GM12864 (cell line): ENCODE data around the gene MPPED1.

ENCODE experiments used
- DNase-seq: peaks from one replicate; pipeline ENCODE4 v3.0.0-alpha.2; 2011; ENCODE audit warnings: low read depth
- H3K4me3 ChIP-seq: 2 replicates; pipeline ENCODE4 v1.5.1; 2011; ENCODE audit warnings: mild to moderate bottlenecking, low read depth, low read length, control low read depth
- CTCF ChIP-seq: IDR thresholded peaks from 2 replicates; pipeline ENCODE4 v1.5.1; 2011; ENCODE audit warnings: low read depth, mild to moderate bottlenecking, moderate library complexity, low read length, control low read depth, inconsistent platforms; ENCODE audit errors: missing control alignments

The MPPED1 gene

GRCh38 chr22:43440556-43440955 lies 28.7 kb downstream of the MPPED1 start:
- H3K4me3 ChIP-seq, result no peak overlapping the region
- no peak for TF ChIP-seq CTCF
- no peak for DNase-seq

- DNase-seq, result no peak
- H3K4me3 ChIP-seq, result no peak overlapping the region
- TF ChIP-seq CTCF, result no peak
Measured at GRCh38 chr22:43441216-43441615, 29.4 kb downstream of the MPPED1 start.

- no peak for TF ChIP-seq CTCF
- DNase-seq, result no peak
- H3K4me3 ChIP-seq, result no peak overlapping the region
Measured at GRCh38 chr22:43441751-43442150, 29.9 kb downstream of the MPPED1 start.

- DNase-seq, result no peak
- no peak overlapping the region for H3K4me3 ChIP-seq
- no peak for TF ChIP-seq CTCF
Measured at GRCh38 chr22:43442386-43443151, 30.8 kb downstream of the MPPED1 start.

- no peak for TF ChIP-seq CTCF
- DNase-seq, result no peak
Measured at GRCh38 chr22:43443152-43443471, 31.3 kb downstream of the MPPED1 start.

GRCh38 chr22:43446037-43446803 lies 34.4 kb downstream of the MPPED1 start:
- no peak overlapping the region for H3K4me3 ChIP-seq
- no peak for DNase-seq
- no peak for TF ChIP-seq CTCF

More at GRCh38 chr22:43443152-43443471, 31.3 kb downstream of the MPPED1 start:
- H3K4me3 ChIP-seq, result no peak overlapping the region
